Measurements from ENCODE around the gene PRKAR2A.
A peak's percentile ranks its signal among the peaks of the same experiment; 100 is the strongest.

PRKAR2A gene

GRCh38 chr3:48847504-48848423 lies at the start of gene PRKAR2A:
Gene PRKAR2A (minus strand): TSS chr3:48847874. CDS start chr3:48847596, 278 bp downstream.
- DNase-seq: peak; percentile 88

- no peak for DNase-seq
Observed at GRCh38 chr3:48896936-48897335, 49.3 kb upstream of the PRKAR2A start.

GRCh38 chr3:48894516-48894915 lies 46.8 kb upstream of the PRKAR2A start:
- DNase-seq: no peak

DNA sequence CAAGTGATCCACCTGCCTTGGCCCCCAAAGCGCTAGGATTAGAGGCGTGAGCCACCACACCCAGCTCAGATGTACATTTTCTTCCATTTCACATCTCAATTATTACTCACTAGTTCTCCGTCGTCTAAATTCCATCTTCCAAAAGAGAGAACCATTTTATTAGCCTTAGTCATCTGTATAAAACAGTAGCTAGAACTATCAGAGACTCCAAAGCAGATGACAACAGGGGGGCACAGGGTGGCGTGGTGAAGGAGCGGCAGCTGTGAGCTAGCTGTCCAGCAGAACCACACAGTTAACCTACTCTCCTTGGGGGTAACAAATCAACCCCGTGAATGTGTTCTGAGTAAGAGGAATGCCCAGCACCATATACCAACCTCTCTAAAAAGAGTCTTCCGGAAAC lies 43.9 kb upstream of the PRKAR2A start:
- no peak for DNase-seq

DNA sequence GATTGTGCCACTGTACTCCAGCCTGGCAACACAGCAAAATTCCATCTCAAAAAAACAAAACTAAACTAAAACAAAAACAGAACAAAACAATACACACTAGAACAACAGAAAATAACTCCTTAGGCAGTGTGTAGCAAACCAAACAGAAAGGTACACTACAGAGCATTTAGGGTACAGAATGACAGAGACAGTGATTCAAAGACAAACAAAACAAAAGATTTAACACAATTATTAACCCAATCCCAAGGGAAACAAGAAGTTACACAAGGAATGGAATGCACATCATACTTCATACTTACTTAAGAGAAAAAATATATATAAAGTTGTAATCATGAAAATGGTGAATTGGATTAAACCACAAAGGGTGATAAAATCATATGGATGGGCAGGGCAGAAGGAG lies 38.1 kb upstream of the PRKAR2A start:
- no peak for DNase-seq

DNA sequence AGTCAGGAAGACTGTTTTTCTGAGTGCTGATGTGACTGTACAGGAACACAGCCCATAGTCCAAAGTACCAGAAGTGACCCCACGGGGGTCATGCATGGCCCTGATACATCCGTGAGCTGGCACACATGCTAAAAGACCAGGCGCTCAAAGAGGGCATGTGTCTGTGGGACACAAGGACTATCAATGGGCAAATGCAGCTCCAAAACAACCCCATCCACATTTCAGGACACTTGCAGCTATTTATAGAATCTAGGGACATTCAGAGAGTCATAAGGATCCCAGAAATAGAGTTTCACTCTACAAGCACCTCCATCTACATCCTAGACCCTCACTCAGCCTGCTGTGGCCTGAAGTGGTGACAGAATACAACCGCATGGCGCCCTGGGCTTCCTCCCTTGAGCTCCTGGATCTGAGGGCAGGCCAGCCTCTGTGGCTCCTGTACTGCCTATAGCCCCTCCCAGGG lies 34.0 kb upstream of the PRKAR2A start:
- DNase-seq: no peak

DNA sequence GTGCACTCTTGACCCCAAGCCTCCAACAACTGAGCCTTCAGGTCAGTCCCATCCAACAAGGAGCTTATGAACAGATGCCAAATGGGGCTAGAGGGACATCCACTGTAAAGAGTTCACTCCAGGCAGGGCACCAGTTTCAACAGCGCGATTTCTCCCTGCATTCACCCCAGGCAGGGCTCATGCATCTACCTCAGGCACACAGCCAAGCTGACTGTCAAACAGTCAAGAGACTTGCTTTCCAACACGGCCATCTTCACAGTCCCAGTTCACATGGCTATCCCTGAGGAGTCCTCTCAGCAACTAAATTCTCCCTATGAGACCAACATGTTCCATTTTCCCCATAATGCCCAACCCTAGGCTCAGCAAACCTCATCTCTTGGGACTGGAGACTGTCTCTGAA lies 33.3 kb upstream of the PRKAR2A start:
- no peak for DNase-seq

- DNase-seq: no peak
Observed at GRCh38 chr3:48879994-48880377, 32.3 kb upstream of the PRKAR2A start.

GRCh38 chr3:48879307-48879993 lies 31.8 kb upstream of the PRKAR2A start:
- no peak for DNase-seq

DNA sequence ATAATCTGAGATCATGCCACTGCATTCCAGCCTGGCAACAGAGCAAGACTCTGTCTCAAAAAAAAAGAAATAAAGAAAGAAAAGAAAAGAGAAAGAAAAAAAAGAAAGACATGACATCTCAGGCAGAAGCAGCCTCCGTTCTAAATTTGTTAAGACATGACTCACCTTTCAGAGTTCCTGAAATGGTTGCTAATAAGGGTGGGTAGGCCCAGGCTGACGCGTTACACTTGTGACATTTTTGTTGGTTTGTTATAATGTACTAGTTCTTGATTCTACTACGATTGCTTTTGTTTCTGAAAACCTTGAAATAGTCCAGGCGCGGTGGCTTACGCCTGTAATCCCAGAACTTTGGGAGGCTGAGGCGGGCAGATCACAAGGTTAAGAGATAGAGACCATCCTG lies 30.0 kb upstream of the PRKAR2A start:
- no peak for DNase-seq

DNA sequence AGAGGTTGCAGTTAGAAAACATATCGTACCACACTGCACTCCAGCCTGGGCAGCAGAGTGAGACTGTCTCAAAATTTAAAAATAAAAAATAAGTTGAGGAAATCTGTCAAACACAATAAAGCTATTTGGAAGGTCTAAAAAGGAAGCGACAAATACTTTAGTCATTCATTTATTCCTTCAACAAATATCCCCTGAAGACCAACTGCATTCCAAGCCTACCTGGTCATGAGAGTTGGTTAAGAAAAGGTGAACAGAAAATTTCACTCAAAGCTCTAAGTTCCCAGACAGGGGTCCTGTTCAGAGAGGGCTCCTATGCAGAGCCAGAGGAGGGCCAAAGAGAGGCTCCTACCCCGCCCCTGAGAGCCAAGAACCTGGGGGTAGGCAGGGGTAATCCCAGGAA lies 15.4 kb upstream of the PRKAR2A start:
- DNase-seq: no peak

DNA sequence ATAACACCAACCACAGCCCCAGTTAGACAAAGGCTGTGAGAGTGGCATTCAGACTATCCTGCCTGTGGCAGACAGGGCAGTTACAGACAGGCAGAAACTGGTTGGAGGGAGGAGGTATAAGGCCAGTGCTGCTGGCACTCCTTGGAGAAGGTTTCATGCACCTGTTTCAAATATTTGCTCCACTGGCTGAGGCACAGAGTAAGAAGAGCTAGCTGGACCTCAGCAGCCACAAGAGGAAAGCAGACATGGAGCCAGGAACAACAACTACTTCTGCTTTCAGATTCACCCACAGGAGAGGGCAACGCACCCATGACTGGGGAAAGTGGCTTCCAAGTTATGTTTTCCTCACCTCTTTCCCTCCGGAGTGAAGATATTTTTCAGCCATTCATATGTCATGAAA lies 11.5 kb upstream of the PRKAR2A start:
- no peak for DNase-seq

DNA sequence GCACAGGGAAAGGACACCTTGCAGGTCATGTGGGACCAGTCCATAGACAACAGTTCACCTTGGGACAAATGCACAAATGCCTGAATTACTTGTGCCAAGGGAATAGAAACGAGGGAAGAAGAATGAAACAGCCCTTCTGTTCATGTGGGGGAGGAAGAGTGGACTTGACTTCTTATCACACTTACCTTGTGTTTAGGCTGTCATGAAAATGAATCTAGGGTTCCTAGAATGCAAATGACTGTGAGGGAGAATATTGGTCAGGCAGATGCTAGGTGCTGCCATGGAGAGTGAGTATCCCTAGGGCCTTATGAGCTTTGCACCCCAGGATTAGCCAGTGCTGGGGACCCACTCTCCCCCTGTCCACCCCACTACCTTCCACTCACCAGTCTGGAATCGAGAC lies 11.0 kb upstream of the PRKAR2A start:
- no peak for DNase-seq

GRCh38 chr3:48857641-48858040 lies 10.0 kb upstream of the PRKAR2A start:
- DNase-seq: no peak

DNA sequence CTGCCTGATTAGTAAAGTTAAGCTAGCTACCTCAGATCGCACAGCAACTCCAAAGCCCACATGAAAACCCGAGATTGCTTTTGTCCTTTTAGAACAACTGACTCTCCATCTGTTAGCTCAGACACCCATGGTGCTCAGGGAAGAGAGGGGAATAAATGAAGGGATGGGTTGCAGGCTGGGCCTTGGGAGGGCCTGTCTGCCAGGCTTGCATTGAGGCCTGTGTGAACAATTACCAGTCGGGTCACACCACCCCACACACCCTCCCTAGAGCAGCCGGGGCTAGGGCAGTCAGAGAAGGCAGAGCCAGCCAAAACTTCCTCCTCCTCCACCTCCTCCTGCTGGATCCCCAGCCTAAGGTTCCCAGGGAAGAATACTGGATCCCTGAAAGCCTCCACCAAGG lies 8.8 kb upstream of the PRKAR2A start:
- no peak for DNase-seq

- no peak for DNase-seq
Observed at GRCh38 chr3:48855681-48856447, 8.2 kb upstream of the PRKAR2A start.

DNA sequence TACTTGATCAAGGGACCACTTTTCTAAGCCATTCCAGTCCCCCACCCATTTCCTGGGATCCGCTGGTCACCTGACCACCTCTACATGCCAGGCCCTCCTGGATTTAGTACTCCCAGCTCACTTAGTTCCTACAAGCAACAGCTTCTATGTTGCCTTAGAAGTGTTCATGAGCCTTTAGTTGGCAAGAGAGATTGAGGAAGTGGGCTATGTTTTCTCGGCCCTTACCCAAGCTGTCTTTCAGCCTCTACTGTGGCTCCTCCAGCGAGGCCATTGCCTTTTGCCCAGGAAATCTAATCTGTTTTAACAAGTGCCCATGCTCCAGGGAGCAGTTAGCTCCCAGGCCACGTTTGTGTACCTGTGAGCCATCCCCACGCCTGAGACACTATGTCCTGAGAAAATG lies 4.5 kb upstream of the PRKAR2A start:
- no peak for DNase-seq

DNA sequence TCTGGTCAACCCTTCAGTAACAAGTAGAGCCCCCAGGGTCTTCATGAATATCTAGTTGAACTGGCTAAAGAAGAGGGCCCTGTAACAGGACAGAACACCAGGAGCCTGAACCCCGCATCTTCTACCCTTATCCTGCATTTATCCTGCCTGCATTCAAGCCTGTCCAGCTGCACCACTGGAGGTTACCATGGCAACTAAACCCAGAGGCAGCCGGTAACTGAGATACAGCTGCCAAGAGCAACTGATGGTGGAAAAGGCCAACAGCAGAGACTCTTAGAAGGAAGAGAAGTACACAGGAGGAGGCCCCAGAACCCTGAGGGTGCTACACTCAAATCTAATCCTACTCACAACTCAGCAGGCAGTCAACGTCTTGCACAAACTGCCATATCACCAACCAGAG lies 3.7 kb upstream of the PRKAR2A start:
- no peak for DNase-seq

- DNase-seq: no peak
Observed at GRCh38 chr3:48848816-48849515, 1.3 kb upstream of the PRKAR2A start.

DNA sequence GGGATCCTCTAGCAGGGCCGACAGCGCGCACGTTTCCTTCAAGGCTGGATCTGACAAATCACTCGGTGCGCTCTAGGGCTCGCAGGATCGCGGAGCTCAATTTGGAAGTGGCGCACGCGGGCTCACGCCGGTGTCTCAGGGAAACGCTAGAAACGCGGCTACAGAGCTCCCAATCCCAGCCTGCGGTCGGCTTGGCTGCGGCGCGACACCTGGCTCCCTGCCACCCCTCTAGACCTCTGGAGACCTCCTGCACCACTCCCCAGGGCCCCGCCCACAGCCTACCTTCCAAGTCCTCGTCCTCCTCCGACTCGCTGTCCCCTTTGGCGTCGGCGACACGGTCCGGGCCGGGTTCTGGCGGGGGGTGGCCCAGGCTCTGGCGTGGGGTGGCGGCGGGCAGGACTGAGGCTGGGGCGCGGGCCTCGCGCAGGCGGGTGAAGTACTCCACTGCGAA lies 596 bp downstream of the PRKAR2A start:
- peak; percentile 55 for DNase-seq

- no peak for DNase-seq
Observed at GRCh38 chr3:48845170-48845569, 2.5 kb downstream of the PRKAR2A start.

- DNase-seq: no peak
Observed at GRCh38 chr3:48837163-48837562, 10.5 kb downstream of the PRKAR2A start.

All from CD4-positive, alpha-beta T cell treated with Interleukin-17A for 1 hour (primary cell).